SK-N-SH (cell line): ENCODE measurements around the gene PRL. TPM values are rescaled to one million over a fixed set of nuclear protein-coding genes. Genes with fewer than 3 reads are reported as not detected.

Experiments
- CTCF ChIA-PET: fragments of 300-600, 350-600 bp; formaldehyde crosslinking; extraction: SDS; loops from one replicate; lab custom pipeline; 2021; lab: Yijun Ruan, JAX
- POLR2A ChIA-PET: fragments of 350-600 bp; sonication (Branson Sonifier 250); formaldehyde crosslinking; extraction: SDS; loops from one replicate; lab custom pipeline; 2020; ENCODE audit warnings: antibody characterized with exemption, inconsistent platforms; lab: Yijun Ruan, JAX
- DNase-seq: peaks from one replicate; pipeline ENCODE4 v3.0.0; 2012
- H2AFZ ChIP-seq: fragments of 200-600 bp; sonication (generic); 2 replicates; pipeline ENCODE4 v1.8.1; 2016; ENCODE audit warnings: antibody characterized with exemption, mild to moderate bottlenecking, low read depth
- H3F3A ChIP-seq: fragments of 200-600 bp; sonication (generic); replicated peaks from 2 replicates; pipeline ENCODE3; 2016; ENCODE audit warnings: antibody characterized with exemption, mild to moderate bottlenecking; ENCODE audit not compliant: insufficient read depth
- H3K27ac ChIP-seq, 2 experiments: fragments of 200-500 bp in 1 of 2; fragments of 200-600 bp in 1 of 2; sonication (Bioruptor generic) in 1 of 2; sonication (generic), shearing (Covaris generic) in 1 of 2; 2 replicates each; pipeline versions ENCODE4 v1.5.1 to v1.6.1; 2014 to 2016; ENCODE audit warnings: low read depth in 2 of 2, inconsistent platforms in 1 of 2, low read length in 1 of 2, mild to moderate bottlenecking in 1 of 2, mixed read lengths in 1 of 2
- H3K27me3 ChIP-seq: fragments of 200-600 bp; sonication (generic), shearing (Covaris generic); 2 replicates; pipeline ENCODE4 v1.6.1; 2016; ENCODE audit warnings: mixed run types; ENCODE audit not compliant: insufficient read depth
- H3K36me3 ChIP-seq, 2 experiments: fragments of 200-500 bp in 1 of 2; fragments of 200-600 bp in 1 of 2; sonication (Bioruptor generic) in 1 of 2; sonication (generic) in 1 of 2; replicated peaks in 1 of 2; 2 replicates each; pipeline versions ENCODE3 to v1.5.1; 2014 to 2016; ENCODE audit warnings: low read length in 1 of 2, mild to moderate bottlenecking in 1 of 2; ENCODE audit not compliant: insufficient read depth in 2 of 2, control insufficient read depth in 1 of 2
- H3K4me1 ChIP-seq, 2 experiments: fragments of 200-500 bp in 1 of 2; fragments of 200-600 bp in 1 of 2; sonication (Bioruptor generic) in 1 of 2; sonication (generic), shearing (Covaris generic) in 1 of 2; 2 replicates each; pipeline versions ENCODE4 v1.5.1 to v1.6.1; 2014 to 2016; ENCODE audit warnings: low read depth in 1 of 2, low read length in 1 of 2, mixed run types in 1 of 2; ENCODE audit not compliant: insufficient read depth in 2 of 2, control insufficient read depth in 1 of 2
- H3K4me2 ChIP-seq: fragments of 200-600 bp; sonication (generic), shearing (Covaris generic); 2 replicates; pipeline ENCODE4 v1.6.1; 2017; ENCODE audit warnings: mixed run types
- H3K4me3 ChIP-seq, 2 experiments: fragments of 200-500 bp in 1 of 2; fragments of 200-600 bp in 1 of 2; sonication (Bioruptor generic) in 1 of 2; sonication (generic), shearing (Covaris generic) in 1 of 2; 2 replicates each; pipeline versions ENCODE4 v1.5.1 to v1.8.1; 2014 to 2016; ENCODE audit warnings: low read depth in 2 of 2, inconsistent platforms in 1 of 2, low read length in 1 of 2, mild to moderate bottlenecking in 1 of 2, mixed read lengths in 1 of 2, moderate library complexity in 1 of 2
- H3K79me2 ChIP-seq: fragments of 200-600 bp; sonication (generic); 2 replicates; pipeline ENCODE4 v1.8.1; 2017; ENCODE audit warnings: mild to moderate bottlenecking; ENCODE audit not compliant: insufficient read depth
- H3K9ac ChIP-seq: fragments of 200-600 bp; sonication (generic); 2 replicates; pipeline ENCODE4 v1.6.1; 2017; ENCODE audit warnings: mixed run types
- H3K9me2 ChIP-seq: fragments of 200-600 bp; sonication (generic); 2 replicates; pipeline ENCODE4 v1.6.1; 2017; ENCODE audit warnings: mixed run types
- H3K9me3 ChIP-seq: fragments of 200-600 bp; sonication (generic); 2 replicates; pipeline ENCODE4 v1.6.1; 2017; ENCODE audit warnings: mixed run types, mild to moderate bottlenecking, moderate library complexity
- H4K20me1 ChIP-seq: fragments of 200-600 bp; sonication (generic); 2 replicates; pipeline ENCODE4 v1.6.1; 2017; ENCODE audit warnings: mild to moderate bottlenecking, mixed run types; ENCODE audit not compliant: insufficient read depth
- FOSL2 ChIP-seq: IDR thresholded peaks from 2 replicates; pipeline ENCODE4 v1.4.0; 2012; ENCODE audit warnings: low read depth, mild to moderate bottlenecking, moderate library complexity, borderline replicate concordance
- GABPA ChIP-seq: IDR thresholded peaks from 2 replicates; pipeline ENCODE4 v1.4.0; 2012; ENCODE audit warnings: low read depth, mild to moderate bottlenecking
- GATA2 ChIP-seq: sonication (generic); formaldehyde crosslinking; IDR thresholded peaks from 2 replicates; pipeline ENCODE4 v1.5.0; 2020; ENCODE audit warnings: mild to moderate bottlenecking, missing genetic modification reagents
- JUND ChIP-seq: IDR thresholded peaks from 2 replicates; pipeline ENCODE4 v1.4.0; 2012
- MEF2A ChIP-seq: IDR thresholded peaks from 2 replicates; pipeline ENCODE4 v1.4.0; 2012; ENCODE audit warnings: low read depth, borderline replicate concordance
- NFIC ChIP-seq: IDR thresholded peaks from 2 replicates; pipeline ENCODE4 v1.4.0; 2012; ENCODE audit warnings: borderline replicate concordance
- RXRA ChIP-seq: IDR thresholded peaks from 2 replicates; pipeline ENCODE4 v1.4.0; 2012; ENCODE audit warnings: low read depth, mild to moderate bottlenecking, borderline replicate concordance
- SMC3 ChIP-seq: IDR thresholded peaks from 2 replicates; pipeline ENCODE4 v1.6.1; 2012; ENCODE audit warnings: low read depth, low read length, improper control_type of control experiment
- WGBS: methylation state at CpG from one replicate; pipeline ENCODE4 v1.1.6; 2017; ENCODE audit warnings: low lambda C conversion rate; 5-methylcytosine and 5-hydroxymethylcytosine counted together
- polyA plus RNA-seq, 3 experiments: library from polyadenylated mRNA; depleted of rRNA; stranded (reverse); fragments of >200 nt; gene quantifications; 2 replicates each; pipeline ENCODE4 v1.2.3, GENCODE V29; 2012
- TF ChIP-seq, protein P1 (sequence below): fragments of 200-600 bp; sonication (generic); IDR thresholded peaks from 2 replicates; pipeline ENCODE4 v1.6.1; 2017; ENCODE audit warnings: antibody characterized with exemption, mild to moderate bottlenecking, moderate library complexity
- TF ChIP-seq, protein P2 (sequence below): IDR thresholded peaks from 2 replicates; pipeline ENCODE4 v1.4.0; 2012; ENCODE audit warnings: low read depth, borderline replicate concordance
- TF ChIP-seq, protein P3 (sequence below): IDR thresholded peaks from 2 replicates; pipeline ENCODE4 v1.6.1; 2012; ENCODE audit warnings: mild to moderate bottlenecking, low read depth, low read length, moderate library complexity
- TF ChIP-seq, protein P4 (sequence below): IDR thresholded peaks from 2 replicates; pipeline ENCODE4 v1.4.0; 2012; ENCODE audit warnings: low read depth

PRL gene
- polyA plus RNA-seq, 1 of the 3 experiments (the other 2 are of a cell fraction), result not detected

DNA sequence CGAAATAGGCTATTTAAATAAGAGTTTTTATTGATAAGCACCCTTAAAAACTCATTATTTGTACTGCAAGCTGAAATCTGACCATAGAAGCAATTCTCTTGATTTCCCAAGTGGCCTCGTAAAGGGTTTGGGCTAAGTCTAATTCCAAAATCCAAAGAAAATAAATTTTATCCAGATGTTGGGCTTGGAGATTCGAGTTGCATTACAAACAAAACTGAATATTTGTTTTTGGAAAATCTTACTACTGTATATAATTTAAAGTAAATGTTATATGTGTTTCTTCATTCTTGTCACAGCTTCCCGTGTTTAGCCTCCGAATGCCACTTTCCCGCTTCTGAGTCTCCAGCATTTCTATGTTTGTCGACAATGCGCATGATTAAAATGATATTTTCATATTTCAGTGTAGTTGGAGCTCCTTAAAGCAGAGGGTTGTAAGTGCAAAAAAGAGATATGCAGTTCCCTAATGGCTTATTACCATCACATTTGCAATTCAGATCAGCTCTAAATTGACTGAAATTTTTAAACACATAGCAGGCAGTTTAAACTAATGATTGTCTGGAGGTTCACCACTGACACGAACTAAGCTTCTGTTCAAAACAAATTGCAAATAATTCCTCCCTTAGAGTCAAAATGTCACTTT lies 47.0 kb downstream of the PRL start:
- peak overlapping the region in 1 of 2 experiments; percentile 74; a peak in 2 of 4 replicates for H3K27ac ChIP-seq
- 95% methylated on average over 9 of the region's 9 CpGs for WGBS

More for the DNA sequence above, 47.0 kb downstream of the PRL start:
- Histone ChIP-seq H3K9me3 (no peaks in the 10 kb centered on the region), H2AFZ (no peak overlapping the region; the same call in 1 of the 2 replicates), H3K9me2 (no peaks in the 10 kb centered on the region), H3K9ac (no peak overlapping the region), H3F3A (peaks cover 31% of the 10 kb centered on the region), H3K79me2 (no peaks in the 10 kb centered on the region), H3K27me3 (no peaks in the 10 kb centered on the region), H3K4me3 (no peak overlapping the region), H3K36me3 (no peaks in the 10 kb centered on the region), H3K4me1 (peaks cover 3 to 20% of the 10 kb centered on the region in 2 experiments; a peak in 3 of 4 replicates), H4K20me1 (no peaks in the 10 kb centered on the region), H3K4me2 (no peak overlapping the region)
- TF ChIP-seq MEF2A (no peak), GABPA (no peak), NFIC (no peak), SMC3 (no peak), JUND (no peak), RXRA (no peak), GATA2 (CRISPR knock-in tag) (no peak), FOSL2 (no peak)
- TF ChIP-seq, protein P1, sequence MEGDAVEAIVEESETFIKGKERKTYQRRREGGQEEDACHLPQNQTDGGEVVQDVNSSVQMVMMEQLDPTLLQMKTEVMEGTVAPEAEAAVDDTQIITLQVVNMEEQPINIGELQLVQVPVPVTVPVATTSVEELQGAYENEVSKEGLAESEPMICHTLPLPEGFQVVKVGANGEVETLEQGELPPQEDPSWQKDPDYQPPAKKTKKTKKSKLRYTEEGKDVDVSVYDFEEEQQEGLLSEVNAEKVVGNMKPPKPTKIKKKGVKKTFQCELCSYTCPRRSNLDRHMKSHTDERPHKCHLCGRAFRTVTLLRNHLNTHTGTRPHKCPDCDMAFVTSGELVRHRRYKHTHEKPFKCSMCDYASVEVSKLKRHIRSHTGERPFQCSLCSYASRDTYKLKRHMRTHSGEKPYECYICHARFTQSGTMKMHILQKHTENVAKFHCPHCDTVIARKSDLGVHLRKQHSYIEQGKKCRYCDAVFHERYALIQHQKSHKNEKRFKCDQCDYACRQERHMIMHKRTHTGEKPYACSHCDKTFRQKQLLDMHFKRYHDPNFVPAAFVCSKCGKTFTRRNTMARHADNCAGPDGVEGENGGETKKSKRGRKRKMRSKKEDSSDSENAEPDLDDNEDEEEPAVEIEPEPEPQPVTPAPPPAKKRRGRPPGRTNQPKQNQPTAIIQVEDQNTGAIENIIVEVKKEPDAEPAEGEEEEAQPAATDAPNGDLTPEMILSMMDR, result no peak
- TF ChIP-seq, protein P2, sequence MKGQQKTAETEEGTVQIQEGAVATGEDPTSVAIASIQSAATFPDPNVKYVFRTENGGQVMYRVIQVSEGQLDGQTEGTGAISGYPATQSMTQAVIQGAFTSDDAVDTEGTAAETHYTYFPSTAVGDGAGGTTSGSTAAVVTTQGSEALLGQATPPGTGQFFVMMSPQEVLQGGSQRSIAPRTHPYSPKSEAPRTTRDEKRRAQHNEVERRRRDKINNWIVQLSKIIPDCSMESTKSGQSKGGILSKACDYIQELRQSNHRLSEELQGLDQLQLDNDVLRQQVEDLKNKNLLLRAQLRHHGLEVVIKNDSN, result no peak
- TF ChIP-seq, protein P3, sequence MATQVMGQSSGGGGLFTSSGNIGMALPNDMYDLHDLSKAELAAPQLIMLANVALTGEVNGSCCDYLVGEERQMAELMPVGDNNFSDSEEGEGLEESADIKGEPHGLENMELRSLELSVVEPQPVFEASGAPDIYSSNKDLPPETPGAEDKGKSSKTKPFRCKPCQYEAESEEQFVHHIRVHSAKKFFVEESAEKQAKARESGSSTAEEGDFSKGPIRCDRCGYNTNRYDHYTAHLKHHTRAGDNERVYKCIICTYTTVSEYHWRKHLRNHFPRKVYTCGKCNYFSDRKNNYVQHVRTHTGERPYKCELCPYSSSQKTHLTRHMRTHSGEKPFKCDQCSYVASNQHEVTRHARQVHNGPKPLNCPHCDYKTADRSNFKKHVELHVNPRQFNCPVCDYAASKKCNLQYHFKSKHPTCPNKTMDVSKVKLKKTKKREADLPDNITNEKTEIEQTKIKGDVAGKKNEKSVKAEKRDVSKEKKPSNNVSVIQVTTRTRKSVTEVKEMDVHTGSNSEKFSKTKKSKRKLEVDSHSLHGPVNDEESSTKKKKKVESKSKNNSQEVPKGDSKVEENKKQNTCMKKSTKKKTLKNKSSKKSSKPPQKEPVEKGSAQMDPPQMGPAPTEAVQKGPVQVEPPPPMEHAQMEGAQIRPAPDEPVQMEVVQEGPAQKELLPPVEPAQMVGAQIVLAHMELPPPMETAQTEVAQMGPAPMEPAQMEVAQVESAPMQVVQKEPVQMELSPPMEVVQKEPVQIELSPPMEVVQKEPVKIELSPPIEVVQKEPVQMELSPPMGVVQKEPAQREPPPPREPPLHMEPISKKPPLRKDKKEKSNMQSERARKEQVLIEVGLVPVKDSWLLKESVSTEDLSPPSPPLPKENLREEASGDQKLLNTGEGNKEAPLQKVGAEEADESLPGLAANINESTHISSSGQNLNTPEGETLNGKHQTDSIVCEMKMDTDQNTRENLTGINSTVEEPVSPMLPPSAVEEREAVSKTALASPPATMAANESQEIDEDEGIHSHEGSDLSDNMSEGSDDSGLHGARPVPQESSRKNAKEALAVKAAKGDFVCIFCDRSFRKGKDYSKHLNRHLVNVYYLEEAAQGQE, result no peak
- TF ChIP-seq, protein P4, sequence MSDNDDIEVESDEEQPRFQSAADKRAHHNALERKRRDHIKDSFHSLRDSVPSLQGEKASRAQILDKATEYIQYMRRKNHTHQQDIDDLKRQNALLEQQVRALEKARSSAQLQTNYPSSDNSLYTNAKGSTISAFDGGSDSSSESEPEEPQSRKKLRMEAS, result no peak
- CTCF ChIA-PET, result interaction anchor here (1.0 kb wide), 1 partner anchor 8 kb away, joined by 3 read pairs; no protein-coding TSS in a partner anchor
- DNase-seq, result no peak
- POLR2A ChIA-PET, result no interaction called here
